GM21381 (cell line): Measurements from ENCODE around the gene ZNF319.

Experiments used
- ATAC-seq: cut with Tn5 transposase; IDR thresholded peaks from one replicate; pipeline ENCODE4 v1.9.1; 2021; ENCODE audit warnings: mild to moderate bottlenecking, moderate library complexity; ENCODE audit not compliant: unreplicated experiment

ZNF319 gene

DNA sequence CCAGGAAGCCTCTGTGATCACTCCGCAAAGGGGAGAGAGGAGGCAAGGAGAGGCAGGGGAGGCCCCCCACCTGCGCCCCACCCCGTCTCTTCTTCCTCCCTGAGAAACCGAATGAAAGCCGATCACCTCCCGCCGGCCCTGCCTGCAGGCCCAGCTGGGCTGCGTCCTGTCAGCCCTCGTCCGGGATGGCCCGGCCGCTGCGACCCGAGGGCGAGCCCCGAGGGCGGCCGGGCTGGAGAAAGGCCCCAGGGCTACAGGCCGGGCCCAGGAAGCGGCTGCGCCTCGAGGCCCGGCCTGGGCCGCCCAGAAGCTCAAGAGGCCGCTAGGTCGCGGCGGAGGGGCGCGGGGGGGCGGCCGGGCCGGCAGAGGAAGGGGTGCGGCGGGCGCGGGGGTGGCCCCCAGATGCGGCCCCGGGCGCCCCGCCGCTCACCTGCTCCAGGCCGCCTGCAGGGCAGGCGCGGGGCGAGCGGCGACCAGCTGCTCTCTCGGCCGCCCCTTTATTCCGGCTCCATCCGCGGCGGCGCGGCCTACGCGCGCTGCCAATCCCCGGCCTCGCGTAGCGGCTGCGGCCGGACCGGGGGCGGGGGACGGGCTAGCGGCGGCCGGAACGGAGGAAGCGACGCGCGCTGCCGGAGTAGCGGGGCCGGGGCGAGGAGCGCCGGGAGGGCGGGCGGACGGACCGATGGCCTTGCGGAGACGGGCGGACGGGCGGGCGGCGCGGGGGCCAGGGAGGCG lies at the start of gene ZNF319:
TSS of gene ZNF319 (minus strand) at position 702 of the 735 bp plus-strand sequence. CDS start 2,407 bp downstream, outside the sequence.
- ATAC-seq = peak; percentile 25

DNA sequence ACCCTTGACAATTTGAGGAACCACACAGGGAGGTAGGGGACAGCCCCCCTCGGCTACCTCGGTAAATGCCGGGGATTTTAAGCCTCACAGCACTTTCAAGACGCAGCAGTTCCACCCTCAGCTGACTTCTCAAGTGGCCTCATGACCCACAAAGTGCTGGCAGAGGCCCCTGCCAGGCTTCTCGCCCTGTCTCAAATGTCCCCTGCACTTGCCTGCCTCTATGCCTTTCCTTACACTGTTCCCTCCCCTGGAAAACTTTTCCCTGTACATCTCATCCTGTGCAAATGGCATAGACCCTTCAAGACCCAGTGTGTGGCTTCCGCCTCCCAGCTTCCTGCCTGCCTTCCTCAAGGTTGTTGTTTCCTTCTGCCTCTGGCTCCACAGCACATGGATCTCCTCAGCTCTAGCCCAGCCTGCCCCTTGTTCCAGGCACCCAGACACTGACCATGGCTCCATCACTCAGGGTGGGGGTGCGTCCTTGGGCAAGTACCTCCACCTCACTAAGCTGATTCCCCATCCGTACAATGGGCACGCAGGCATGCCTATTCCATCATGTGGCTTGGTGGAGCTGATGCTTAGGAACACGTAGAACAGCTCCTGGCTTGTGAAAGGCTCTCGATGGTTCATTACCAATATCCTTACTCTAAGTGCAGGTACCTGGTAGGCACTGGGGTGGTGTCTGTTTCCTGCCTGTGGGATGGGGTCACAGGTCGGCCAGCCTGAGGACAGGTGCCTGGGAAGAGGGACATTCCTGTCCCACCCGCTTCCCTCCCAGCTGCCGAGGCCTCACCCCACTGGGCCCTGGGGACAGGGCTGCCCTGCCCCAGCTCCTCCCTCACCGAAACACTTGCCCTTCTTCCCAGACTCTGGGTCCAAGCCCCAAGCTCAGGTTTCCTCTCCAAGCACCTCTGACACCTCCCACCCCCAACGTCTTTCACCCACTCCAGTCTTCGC lies 49.0 kb upstream of the ZNF319 start:
- no peak for ATAC-seq

DNA sequence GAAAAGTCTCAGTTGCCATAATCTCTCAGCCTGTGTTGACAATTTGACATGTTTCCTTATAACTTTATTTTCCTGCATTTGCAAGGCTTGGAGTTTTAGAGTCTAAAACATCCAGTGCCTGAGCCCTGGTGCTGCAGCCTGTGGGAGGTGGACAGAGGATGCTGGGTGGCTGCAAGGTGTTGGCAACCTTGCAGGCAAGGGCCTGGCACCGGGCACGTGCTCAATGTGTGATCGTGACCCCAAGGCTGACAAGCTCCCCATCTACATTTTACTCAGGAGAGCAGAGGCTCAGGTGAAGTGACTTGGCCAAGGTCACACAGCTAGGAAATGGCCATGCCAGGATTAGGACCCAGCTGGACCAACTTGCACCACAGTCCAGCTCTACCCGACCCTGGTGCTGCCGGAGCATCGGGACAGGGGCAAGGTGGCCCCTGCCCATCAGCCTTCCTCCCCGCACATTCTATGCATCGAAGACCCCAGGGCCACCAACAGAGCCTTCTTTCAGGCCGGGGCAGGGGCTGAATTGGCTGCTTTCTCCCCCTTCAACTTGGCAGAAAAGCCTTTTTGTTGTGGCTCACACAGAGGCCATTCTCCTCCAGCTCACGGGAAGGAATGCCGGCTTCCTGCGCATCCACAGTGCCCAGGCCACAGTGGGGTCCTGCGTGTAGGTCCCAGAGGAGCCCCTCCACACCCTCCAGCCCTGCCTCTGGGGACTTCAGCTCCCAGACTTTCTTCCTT lies 48.2 kb upstream of the ZNF319 start:
- ATAC-seq = no peak

DNA sequence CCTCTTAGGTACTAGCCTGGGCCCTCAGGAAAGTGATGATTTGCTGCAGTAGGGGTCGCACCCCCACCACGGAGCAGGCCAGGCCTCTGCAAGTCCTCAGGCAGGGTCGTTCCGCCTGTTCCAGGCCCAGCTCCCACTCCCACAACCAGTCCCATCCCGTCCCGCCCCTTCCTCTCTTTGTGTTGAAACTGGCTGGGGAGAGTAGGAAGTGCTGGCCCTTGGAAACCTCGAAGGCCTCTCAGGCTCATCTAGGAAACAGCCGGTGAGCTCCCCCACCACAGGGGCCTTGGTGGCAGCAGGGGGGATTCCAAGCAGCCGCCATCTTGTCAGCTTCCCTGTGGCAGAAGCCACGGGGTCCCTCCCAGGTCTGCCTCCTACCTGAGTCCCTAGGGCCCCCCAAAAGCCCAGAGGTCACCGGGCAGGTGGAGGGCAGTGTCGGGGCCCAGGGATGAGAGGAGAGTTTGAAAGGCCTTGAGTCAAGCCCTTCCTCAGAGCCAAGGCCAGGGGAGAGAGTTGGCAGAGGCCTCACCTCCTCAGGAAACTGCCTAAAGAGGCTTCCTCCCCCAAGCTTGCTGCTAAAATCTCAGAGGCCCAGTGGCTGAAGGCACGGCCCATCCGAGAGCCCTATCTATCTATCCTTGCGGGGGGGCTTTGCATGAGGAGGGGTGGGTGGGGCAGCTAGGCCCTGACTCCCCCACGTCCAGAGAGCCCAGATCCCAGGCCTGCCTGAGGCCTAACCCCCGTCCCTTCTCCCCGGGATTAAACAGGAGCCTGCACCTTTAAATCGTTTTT lies 47.3 kb upstream of the ZNF319 start:
- no peak for ATAC-seq

DNA sequence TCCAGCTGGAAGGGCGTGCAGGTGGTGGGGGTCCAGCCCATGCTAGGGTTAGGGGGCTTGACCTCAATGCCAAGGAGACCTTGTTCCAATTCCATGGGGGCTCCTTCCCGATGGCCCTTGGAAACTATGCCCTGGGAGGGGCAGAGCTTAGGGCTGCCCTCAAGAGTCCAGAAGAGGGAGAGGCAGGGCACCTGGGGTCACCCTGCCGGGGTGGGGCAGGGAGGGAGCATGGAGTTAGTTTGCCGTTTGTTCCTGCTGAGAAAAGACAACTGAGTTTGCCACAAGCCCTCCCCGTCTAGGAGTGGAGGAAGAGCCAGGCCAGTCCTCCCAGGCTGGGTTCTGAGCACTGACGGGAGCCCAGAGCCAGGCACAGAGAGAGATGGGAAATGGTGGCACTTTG lies 46.5 kb upstream of the ZNF319 start:
- no peak for ATAC-seq

DNA sequence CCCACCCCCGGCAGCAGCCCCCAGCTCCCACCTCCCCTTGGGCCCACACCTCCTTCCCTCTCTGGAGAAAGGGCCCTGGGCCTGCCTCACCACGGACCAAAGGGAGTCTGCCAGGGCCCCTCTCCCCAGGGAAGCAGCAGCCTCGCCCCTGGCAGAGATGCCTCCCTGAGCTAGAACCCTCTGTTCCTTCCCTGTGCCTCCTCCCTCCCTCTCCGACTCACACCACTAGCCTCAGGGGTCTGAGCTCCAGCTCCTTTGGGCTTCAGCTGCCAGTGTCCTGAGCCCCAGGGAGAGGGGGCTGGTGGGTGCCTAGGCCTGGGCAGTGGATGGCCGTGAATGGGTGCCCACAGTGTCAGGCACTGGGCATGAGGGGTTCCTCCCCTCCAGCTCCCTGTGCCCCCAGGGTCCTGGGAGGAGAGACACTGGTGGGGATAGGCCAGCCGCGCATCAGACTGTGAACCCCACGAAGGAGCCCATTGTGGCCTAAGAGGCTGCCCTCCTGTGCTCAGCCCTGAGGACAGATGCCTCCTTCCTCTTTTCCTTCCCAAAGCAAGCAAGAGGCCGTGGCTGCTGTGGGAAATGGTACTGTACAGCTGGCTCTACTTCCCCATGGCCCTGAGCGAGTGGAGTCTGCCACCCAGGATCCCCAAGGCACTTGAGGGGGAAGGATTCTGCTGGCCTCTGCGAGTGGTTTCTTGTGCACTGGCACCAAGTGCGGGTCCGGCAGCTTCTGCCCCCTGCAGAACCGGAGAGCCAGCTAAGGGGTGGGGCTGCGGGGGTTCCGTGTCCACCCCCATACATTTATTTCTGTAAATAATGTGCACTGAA lies 45.8 kb upstream of the ZNF319 start:
- no peak for ATAC-seq

DNA sequence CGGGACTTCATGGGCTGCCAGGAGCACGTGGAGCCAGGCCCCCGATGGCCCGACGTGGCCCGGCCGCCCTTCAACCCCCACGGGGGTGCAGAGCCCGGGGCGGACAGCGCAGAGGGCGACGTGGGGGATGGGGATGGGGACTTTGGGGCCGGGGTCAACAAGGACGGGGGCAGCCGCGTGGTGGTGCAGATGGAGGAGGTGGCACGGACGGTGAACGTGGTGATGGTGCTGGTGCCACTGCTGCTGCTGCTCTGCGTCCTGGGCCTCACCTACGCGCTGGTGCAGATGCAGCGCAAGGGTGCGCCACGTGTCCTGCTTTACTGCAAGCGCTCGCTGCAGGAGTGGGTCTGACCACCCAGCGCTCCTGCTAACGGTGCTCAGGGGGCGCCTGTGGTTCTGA lies 44.6 kb upstream of the ZNF319 start:
- no peak for ATAC-seq

DNA sequence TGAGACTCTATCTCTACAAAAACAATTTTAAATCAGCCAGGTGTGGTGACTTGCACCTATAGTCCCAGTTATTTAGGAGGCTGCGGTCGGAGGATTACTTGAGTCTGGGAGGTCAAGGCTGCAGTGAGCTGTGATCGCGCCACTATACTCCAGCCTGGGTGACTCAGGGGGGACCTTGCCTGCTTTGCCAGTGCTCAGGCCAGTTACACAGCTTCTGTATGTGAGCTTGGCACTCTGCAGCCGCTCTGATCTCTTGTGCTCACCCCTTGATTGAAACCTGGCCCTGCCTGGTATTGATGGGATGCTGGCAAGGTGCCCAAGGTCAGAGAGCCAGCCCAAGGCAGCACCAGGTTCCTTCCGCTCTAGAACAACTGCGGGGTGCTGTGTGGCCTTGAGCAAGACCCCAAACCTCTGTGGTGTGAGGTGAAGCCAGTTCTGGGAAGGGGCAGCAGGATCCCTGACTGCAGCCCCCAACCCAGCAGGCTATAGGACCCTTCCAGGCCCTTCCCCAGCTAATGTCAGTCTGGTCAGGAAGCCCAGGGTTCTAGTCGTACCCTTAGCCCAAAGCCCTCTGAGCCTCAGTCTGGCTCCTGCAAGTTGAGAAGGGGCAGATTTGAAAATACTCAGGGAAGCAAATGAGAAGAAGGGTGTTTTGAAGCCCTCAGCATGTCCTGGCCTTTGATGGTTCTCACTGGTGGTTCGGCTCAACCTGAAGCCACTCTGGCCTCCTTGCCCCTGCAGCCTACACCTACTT lies 44.0 kb upstream of the ZNF319 start:
- ATAC-seq = no peak

DNA sequence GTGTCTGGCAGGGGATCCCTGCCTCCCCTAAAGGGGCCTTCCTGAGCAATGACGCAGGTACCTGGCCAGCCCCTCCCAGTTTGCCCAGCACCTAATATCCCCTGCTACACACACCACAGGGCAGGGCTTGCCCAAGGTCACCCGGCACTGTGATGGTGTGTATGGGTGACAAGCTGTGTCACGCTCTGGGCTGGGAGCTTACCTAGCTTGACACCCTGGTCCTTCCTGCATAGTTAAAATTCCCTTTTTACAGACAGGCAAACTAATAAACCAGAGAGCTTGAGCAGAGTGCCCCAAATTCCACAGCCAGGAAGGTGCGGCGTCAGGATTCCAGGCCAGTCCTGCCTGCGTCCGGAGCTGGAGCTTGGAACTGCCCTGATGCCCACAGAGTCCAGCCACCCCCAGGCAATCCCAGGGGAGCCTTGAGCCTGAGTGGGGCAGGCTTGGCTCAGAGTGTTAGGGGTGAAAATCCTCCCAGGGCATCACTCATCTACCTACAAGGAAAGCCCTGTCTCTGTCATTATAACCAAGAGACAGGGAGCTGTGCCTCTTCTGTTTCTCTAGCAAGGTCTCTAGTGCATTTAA lies 43.2 kb upstream of the ZNF319 start:
- ATAC-seq = no peak

DNA sequence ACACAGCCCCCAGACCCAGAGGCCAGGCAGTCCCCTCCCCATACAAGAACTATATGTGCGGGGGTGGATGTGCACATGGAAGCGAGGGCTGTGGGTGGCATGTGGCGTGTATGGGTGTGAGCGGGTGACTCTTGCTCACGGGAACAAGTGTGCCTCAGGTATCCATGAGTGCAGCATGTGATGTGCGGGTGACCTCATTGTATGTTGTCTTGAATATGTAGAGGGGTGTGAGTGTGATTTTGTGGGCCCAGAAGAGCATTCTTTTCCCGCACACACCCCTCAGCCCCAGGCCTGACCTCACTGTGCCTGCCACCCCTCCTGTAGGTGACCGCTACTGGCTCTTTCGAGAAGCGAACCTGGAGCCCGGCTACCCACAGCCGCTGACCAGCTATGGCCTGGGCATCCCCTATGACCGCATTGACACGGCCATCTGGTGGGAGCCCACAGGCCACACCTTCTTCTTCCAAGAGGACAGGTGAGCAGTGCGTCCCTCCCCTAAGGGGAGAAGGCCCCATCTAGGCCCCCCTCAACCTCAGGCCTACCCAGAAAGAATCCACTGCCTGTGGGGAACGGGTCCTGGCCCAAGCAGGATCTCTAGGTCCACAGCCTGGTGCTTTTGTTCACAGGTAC lies 42.5 kb upstream of the ZNF319 start:
- ATAC-seq = no peak

DNA sequence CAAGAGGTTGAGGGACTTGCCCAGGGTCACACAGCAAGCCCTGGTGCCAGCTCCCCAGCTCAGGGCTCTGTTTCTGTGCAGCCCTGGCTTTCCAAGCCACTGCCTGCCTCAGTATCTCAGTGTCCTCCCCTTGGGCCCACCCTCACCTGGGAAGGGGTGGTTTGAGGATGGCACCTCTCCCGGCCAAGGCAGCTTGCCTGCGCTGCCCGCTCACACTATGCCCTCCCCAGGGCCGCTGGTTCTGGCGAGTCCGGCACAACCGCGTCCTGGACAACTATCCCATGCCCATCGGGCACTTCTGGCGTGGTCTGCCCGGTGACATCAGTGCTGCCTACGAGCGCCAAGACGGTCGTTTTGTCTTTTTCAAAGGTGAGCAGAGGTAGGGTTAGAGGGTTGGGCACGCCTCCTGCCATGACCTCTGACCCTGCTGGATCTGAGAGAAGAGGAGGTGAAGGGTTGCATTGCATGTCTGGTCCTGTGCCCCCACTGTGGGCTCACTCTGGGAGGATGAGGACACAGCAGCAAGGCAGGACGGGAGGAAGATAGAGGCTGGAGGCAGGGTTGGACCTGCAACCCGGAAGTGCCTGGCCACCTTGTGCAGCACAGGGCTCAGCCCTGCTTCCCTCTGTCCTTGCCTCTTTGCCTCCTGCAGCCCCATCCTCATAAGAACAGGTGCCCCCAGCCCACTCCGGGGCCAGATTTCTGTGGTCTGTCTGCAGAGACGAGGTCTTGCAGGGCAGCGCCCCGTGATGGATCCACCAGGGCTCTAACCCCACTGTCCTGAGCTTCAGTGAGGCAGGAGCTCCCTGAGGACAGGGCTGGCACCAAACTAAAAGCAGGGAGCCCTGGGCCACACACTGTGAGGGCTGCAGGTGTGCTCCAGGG lies 41.8 kb upstream of the ZNF319 start:
- ATAC-seq = no peak

DNA sequence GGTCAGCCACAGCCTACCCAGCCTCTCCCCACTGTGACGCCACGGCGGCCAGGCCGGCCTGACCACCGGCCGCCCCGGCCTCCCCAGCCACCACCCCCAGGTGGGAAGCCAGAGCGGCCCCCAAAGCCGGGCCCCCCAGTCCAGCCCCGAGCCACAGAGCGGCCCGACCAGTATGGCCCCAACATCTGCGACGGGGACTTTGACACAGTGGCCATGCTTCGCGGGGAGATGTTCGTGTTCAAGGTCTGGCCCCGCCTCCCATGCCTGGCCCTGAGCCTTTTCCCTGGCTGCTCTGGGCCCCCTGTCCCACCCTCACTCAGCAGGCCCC lies 41.1 kb upstream of the ZNF319 start:
- ATAC-seq = no peak

DNA sequence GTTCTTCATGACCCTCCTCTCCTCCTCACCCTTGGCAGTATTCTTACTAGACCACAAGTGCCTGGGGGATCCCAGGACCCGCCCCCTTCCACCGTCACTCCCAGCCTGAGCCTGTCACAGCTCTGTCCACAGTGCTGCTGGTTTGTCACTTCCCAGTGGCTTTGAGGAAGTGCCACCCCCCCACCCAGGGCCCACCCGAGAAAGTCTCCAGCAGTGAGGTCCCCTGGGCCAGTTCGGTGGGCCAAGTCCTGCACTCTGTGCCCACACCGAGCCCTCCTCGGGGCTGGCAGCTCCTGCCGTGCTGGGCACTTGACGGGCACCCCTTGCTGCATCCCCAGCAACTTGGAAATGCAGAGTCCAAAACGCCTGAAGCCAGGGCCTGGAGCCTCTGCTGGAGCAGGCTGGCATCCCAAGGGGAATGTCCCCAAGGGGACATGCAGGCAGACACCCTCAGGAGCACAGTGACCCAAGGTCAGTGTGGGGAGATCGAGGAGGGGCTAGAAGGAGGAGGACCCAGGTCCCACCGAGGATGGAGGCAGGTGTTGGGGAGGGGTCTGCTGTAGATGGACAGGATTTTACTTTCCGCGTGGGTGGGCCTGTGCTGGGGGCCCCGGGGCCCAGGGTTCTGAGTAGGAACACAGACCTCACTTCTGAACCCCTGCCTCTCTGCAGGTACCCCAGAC lies 40.6 kb upstream of the ZNF319 start:
- ATAC-seq = no peak

DNA sequence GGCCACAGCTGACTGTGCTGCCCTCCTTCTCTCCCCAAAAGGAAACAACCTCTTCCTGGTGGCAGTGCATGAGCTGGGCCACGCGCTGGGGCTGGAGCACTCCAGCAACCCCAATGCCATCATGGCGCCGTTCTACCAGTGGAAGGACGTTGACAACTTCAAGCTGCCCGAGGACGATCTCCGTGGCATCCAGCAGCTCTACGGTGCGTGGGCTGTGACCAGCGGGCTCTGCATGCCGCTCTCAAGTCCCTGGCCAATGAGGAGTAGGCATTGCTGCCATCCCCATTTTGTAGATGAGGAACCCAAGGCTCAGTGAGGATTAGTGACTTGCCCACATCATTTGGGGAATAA lies 40.0 kb upstream of the ZNF319 start:
- no peak for ATAC-seq

DNA sequence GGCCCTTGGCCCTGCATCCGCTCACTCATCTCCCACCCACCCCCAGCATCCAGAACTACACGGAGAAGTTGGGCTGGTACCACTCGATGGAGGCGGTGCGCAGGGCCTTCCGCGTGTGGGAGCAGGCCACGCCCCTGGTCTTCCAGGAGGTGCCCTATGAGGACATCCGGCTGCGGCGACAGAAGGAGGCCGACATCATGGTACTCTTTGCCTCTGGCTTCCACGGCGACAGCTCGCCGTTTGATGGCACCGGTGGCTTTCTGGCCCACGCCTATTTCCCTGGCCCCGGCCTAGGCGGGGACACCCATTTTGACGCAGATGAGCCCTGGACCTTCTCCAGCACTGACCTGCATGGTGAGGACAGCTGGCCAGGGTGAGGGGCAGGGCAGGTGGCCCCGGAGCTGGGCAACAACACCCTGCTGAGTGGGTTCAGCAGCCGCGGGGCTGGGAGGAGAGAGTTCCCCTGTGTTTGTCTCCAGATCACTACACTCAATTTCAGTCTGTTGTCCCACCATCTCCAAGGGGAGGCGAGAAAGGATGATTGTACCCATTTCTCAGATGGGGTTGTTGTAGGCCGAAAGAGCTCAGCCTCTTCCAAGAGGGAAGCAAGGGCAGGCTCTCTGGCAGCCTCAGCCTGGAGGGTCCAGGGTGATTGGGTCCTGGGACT lies 39.5 kb upstream of the ZNF319 start:
- no peak for ATAC-seq

DNA sequence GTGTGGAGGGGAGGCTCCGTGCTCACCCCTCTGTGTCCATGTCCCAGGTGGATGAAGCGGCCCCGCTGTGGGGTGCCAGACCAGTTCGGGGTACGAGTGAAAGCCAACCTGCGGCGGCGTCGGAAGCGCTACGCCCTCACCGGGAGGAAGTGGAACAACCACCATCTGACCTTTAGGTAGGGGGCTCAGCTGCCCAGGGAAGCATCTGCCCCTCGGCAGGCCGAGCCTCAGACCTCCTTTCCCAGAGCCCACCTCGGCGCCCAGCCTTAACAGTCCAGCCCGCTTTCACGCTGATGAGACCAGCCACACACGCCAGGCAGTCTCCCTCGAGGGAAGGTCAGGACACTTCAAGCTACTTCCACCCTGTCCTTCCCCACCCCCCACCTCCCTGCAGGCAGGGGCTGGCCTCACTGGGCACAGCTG lies 37.8 kb upstream of the ZNF319 start:
- ATAC-seq = no peak
